HepG2 (cell line): Measurements from ENCODE around the gene RBM19. TPM values are rescaled to one million over a fixed set of nuclear protein-coding genes. Genes with fewer than 3 reads are reported as not detected.
A peak's percentile ranks its signal among the peaks of the same experiment; 100 is the strongest.

Source experiments
- ATAC-seq: fragments of 200-7000 bp; cut with Tn5 transposase; 3 replicates; pipeline ENCODE4 v1.9.1; 2020; ENCODE audit warnings: mild to moderate bottlenecking, moderate library complexity
- BruUV-seq: library from RNA; stranded (reverse); fragments of 400-500 nt; replicated peaks from 2 replicates; lab custom pipeline; 2021; lab: Mats Ljungman, UMichigan
- CTCF ChIA-PET: fragments of 300-600 bp; formaldehyde crosslinking; extraction: SDS; loops from one replicate; lab custom pipeline; 2021; ENCODE audit warnings: low total read pairs, inconsistent platforms, low intra/inter-chr PET ratio; lab: Yijun Ruan, JAX
- POLR2A ChIA-PET: fragments of 350-600 bp; sonication (Branson Sonifier 250); formaldehyde crosslinking; loops from one replicate; lab custom pipeline; 2020; ENCODE audit warnings: antibody characterized with exemption, inconsistent platforms; lab: Yijun Ruan, JAX
- DNase-seq: peaks from one replicate; pipeline ENCODE4 v3.0.0-alpha.2; 2015; ENCODE audit warnings: low spot score
- FAIRE-seq: peaks from 3 replicates; lab custom pipeline; 2011; peaks lifted over from hg19 to GRCh38; lab: Jason Lieb, UNC
- H2AFZ ChIP-seq: one replicate; pipeline ENCODE4 v1.6.1; 2011; ENCODE audit warnings: low read length, inconsistent platforms
- H3K27ac ChIP-seq: fragments of 300-600 bp; 3 replicates; pipeline ENCODE4 v1.8.0; 2011; ENCODE audit warnings: mixed run types, mild to moderate bottlenecking, mixed read lengths, low read length, inconsistent platforms; ENCODE audit not compliant: insufficient read depth; ENCODE audit errors: extremely low read length
- H3K27me3 ChIP-seq, 2 experiments: fragments of 200-600 bp in 1 of 2; 2 replicates in 1 of 2; 3 replicates in 1 of 2; pipeline versions ENCODE4 v1.6.0 to v1.8.0; 2011; ENCODE audit warnings: low read length in 2 of 2, mild to moderate bottlenecking in 2 of 2, moderate library complexity in 2 of 2, inconsistent platforms in 1 of 2; ENCODE audit not compliant: insufficient read depth in 2 of 2, control insufficient read depth in 1 of 2
- H3K36me3 ChIP-seq, 2 experiments: fragments of 200-600 bp in 1 of 2; replicated peaks in 1 of 2; 2 replicates in 1 of 2; 3 replicates in 1 of 2; pipeline versions ENCODE4 v1.5.1 to v1.8.0; 2011; ENCODE audit warnings: low read length in 2 of 2, inconsistent platforms in 1 of 2; ENCODE audit not compliant: insufficient read depth in 2 of 2, control insufficient read depth in 1 of 2
- H3K4me1 ChIP-seq: 2 replicates; pipeline ENCODE4 v1.5.1; 2012; ENCODE audit warnings: low read length, inconsistent platforms; ENCODE audit not compliant: insufficient read depth
- H3K4me2 ChIP-seq: 2 replicates; pipeline ENCODE4 v1.6.0; 2011; ENCODE audit warnings: low read depth, low read length, inconsistent platforms
- H3K4me3 ChIP-seq, 3 experiments: fragments of 200-600 bp in 1 of 3; sonication (generic), shearing (Covaris generic) in 1 of 3; replicated peaks in 1 of 3; 2 replicates each; pipeline ENCODE4 v1.5.1; 2011 to 2016; ENCODE audit warnings: low read length in 3 of 3, inconsistent platforms in 2 of 3, low read depth in 2 of 3, mild to moderate bottlenecking in 2 of 3, control low read depth in 1 of 3, mixed read lengths in 1 of 3; ENCODE audit not compliant: insufficient read depth in 1 of 3
- H3K79me2 ChIP-seq: one replicate; pipeline ENCODE4 v1.6.1; 2011; ENCODE audit warnings: low read length, inconsistent platforms; ENCODE audit not compliant: insufficient read depth
- H3K9ac ChIP-seq: 2 replicates; pipeline ENCODE4 v1.6.0; 2011; ENCODE audit warnings: mild to moderate bottlenecking, low read depth, low read length, inconsistent platforms; ENCODE audit not compliant: insufficient read depth
- H3K9me3 ChIP-seq: 2 replicates; pipeline ENCODE4 v1.5.1; 2012; ENCODE audit warnings: mild to moderate bottlenecking, low read length
- H4K20me1 ChIP-seq: 2 replicates; pipeline ENCODE4 v1.6.0; 2011; ENCODE audit warnings: inconsistent platforms, mild to moderate bottlenecking, low read length, moderate library complexity; ENCODE audit not compliant: insufficient read depth
- ATF6 ChIP-seq: sonication (generic); formaldehyde crosslinking; conservative IDR thresholded peaks from 2 replicates; pipeline ENCODE4 v1.4.0; 2020; ENCODE audit warnings: missing genetic modification reagents
- HIVEP1 ChIP-seq: sonication (generic); formaldehyde crosslinking; IDR thresholded peaks from 2 replicates; pipeline ENCODE4 v1.4.0; 2020; ENCODE audit warnings: mild to moderate bottlenecking, missing genetic modification reagents
- KDM2A ChIP-seq: sonication (generic); formaldehyde crosslinking; IDR thresholded peaks from 2 replicates; pipeline ENCODE4 v1.4.0; 2020; ENCODE audit warnings: low read depth, missing genetic modification reagents, borderline replicate concordance
- MTA3 ChIP-seq: sonication (generic); formaldehyde crosslinking; IDR thresholded peaks from 2 replicates; pipeline ENCODE4 v1.4.0; 2020; ENCODE audit warnings: missing genetic modification reagents
- NR2F2 ChIP-seq: IDR thresholded peaks from 2 replicates; pipeline ENCODE4 v1.6.1; 2012; ENCODE audit warnings: low read depth, inconsistent platforms, borderline replicate concordance
- RAD21 ChIP-seq: fragments of 450-650 bp; formaldehyde crosslinking; IDR thresholded peaks from 2 replicates; pipeline ENCODE4 v1.5.0; 2020; ENCODE audit warnings: mild to moderate bottlenecking
- RELA ChIP-seq: sonication (generic); formaldehyde crosslinking; IDR thresholded peaks from 2 replicates; pipeline ENCODE4 v1.4.0; 2020; ENCODE audit warnings: missing genetic modification reagents
- RFX5 ChIP-seq: IDR thresholded peaks from 2 replicates; pipeline ENCODE4 v1.6.1; 2011; ENCODE audit warnings: low read depth, low read length, improper control_type of control experiment
- SP140L ChIP-seq: sonication (generic); formaldehyde crosslinking; IDR thresholded peaks from 2 replicates; pipeline ENCODE4 v1.4.0; 2020; ENCODE audit warnings: missing genetic modification reagents, borderline replicate concordance
- SRSF4 ChIP-seq: fragments of 200-400 bp; formaldehyde crosslinking; IDR thresholded peaks from one replicate; pipeline ENCODE4 v1.6.1; 2018; ENCODE audit warnings: mild to moderate bottlenecking, low read depth, low read length, moderate library complexity; ENCODE audit not compliant: poor library complexity, severe bottlenecking
- STAT5B ChIP-seq: sonication (generic); formaldehyde crosslinking; IDR thresholded peaks from 2 replicates; pipeline ENCODE4 v1.4.0; 2020; ENCODE audit warnings: missing genetic modification reagents
- ZBTB38 ChIP-seq: sonication (generic); formaldehyde crosslinking; IDR thresholded peaks from 2 replicates; pipeline ENCODE4 v1.5.1; 2020; ENCODE audit warnings: mild to moderate bottlenecking, missing genetic modification reagents
- ZNF10 ChIP-seq: sonication (generic); formaldehyde crosslinking; IDR thresholded peaks from 2 replicates; pipeline ENCODE4 v1.4.0; 2020; ENCODE audit warnings: mild to moderate bottlenecking, low read depth, missing genetic modification reagents, borderline replicate concordance
- ZNF235 ChIP-seq: sonication (generic); formaldehyde crosslinking; IDR thresholded peaks from 2 replicates; pipeline ENCODE4 v1.8.1; 2023; ENCODE audit warnings: mild to moderate bottlenecking, missing genetic modification reagents, borderline replicate concordance
- ZNF253 ChIP-seq: sonication (generic); formaldehyde crosslinking; IDR thresholded peaks from 2 replicates; pipeline ENCODE4 v1.8.0; 2022; ENCODE audit warnings: mild to moderate bottlenecking, missing genetic modification reagents, borderline replicate concordance
- ZNF263 ChIP-seq: sonication (generic); formaldehyde crosslinking; IDR thresholded peaks from 2 replicates; pipeline ENCODE4 v1.4.0; 2020; ENCODE audit warnings: missing genetic modification reagents
- ZNF577 ChIP-seq: sonication (generic); formaldehyde crosslinking; IDR thresholded peaks from 2 replicates; pipeline ENCODE4 v1.4.0; 2020; ENCODE audit warnings: mild to moderate bottlenecking, low read depth, missing genetic modification reagents, borderline replicate concordance
- ZNF607 ChIP-seq: sonication (generic); formaldehyde crosslinking; IDR thresholded peaks from 2 replicates; pipeline ENCODE4 v1.5.1; 2020; ENCODE audit warnings: missing genetic modification reagents, mild to moderate bottlenecking, borderline replicate concordance
- ZNF678 ChIP-seq: sonication (generic); formaldehyde crosslinking; IDR thresholded peaks from 2 replicates; pipeline ENCODE4 v1.4.0; 2020; ENCODE audit warnings: mild to moderate bottlenecking, missing genetic modification reagents
- ZNF710 ChIP-seq: sonication (generic); formaldehyde crosslinking; IDR thresholded peaks from 2 replicates; pipeline ENCODE4 v1.5.0; 2020; ENCODE audit warnings: mild to moderate bottlenecking, missing genetic modification reagents, borderline replicate concordance
- ZSCAN12 ChIP-seq: sonication (generic); formaldehyde crosslinking; IDR thresholded peaks from 2 replicates; pipeline ENCODE4 v1.9.0; 2021; ENCODE audit warnings: mild to moderate bottlenecking, missing genetic modification reagents
- ZSCAN31 ChIP-seq: sonication (generic); formaldehyde crosslinking; IDR thresholded peaks from 2 replicates; pipeline ENCODE4 v1.5.0; 2020; ENCODE audit warnings: low read depth, mild to moderate bottlenecking, missing genetic modification reagents
- whole genome bisulfite sequencing: methylation state at CpG from one replicate; pipeline ENCODE4 v1.1.6; 2017; ENCODE audit warnings: low lambda C conversion rate; 5-methylcytosine and 5-hydroxymethylcytosine counted together
- in situ Hi-C: cut with HindIII; loops from 2 replicates; pipeline ENCODE4 v1.10.0; 2017; ENCODE audit warnings: low pct_unique_long_range_greater_than_20kb; ENCODE audit not compliant: extremely low pct_ligation_motif_present
- intact Hi-C: fragments of 100-400 bp; cut with micrococcal nuclease; formaldehyde crosslinking; loops from one replicate; pipeline ENCODE4 v1.10.0; 2022; ENCODE audit not compliant: unreplicated experiment
- polyA plus RNA-seq, 8 experiments: library from polyadenylated mRNA; depleted of rRNA in 3 of 8; stranded (reverse) in 7 of 8; unstranded in 1 of 8; fragments of >200 nt; fragmentation: Illumina TruSeq in 4 of 8; extraction: Trizol in 4 of 8; gene quantifications; 2 replicates each; pipeline versions ENCODE4 v1.2.1 to v1.2.3, GENCODE V29; 2011 to 2016; ENCODE audit warnings: low read depth in 4 of 8, missing spikeins in 1 of 8, mixed read lengths in 1 of 8; ENCODE audit not compliant: insufficient read depth in 1 of 8
- total RNA-seq, 5 experiments: library from RNA; depleted of rRNA; stranded (reverse); fragments of >200 nt; fragmentation: Illumina TruSeq; extraction: Trizol; gene quantifications; 2 replicates each; pipeline ENCODE4 v1.2.3, GENCODE V29; 2016; ENCODE audit warnings: low read depth in 1 of 5

Gene RBM19
- total and polyA plus RNA-seq, 2 of the 13 experiments (the other 11 are each of a cell fraction or from before 2014, with no cell fraction given): 19.3 to 32.2 TPM

GRCh38 chr12:113781415-113782198 is 184.5 kb downstream of the RBM19 start:
- ATAC-seq (peak; percentile 62), DNase-seq (peak; percentile 30), FAIRE-seq (peak; percentile 51)
- in situ Hi-C loops (no loop called here), intact Hi-C loops (no loop called here)
- no peaks in the 10 kb centered on the region for H3K36me3 ChIP-seq
- H3K4me1 ChIP-seq: peaks cover 58% of the 10 kb centered on the region
- WGBS: 4% methylated on average over 10 of the region's 10 CpGs
- H3K27ac ChIP-seq: peak overlapping the region; percentile 8
- no TSS peak for BruUV-seq
- ChIA-PET POLR2A (interaction anchor here (1.6 to 2.7 kb wide), 4 partner anchors 8 to 27 kb away, joined by 5 to 14 read pairs (median 8); no protein-coding TSS in a partner anchor), CTCF (no interaction called here)
- H4K20me1 ChIP-seq: no peaks in the 10 kb centered on the region
- peak overlapping the region; percentile 23 for H3K9ac ChIP-seq
- peak overlapping the region; percentile 78 for H3K4me2 ChIP-seq
- no peaks in the 10 kb centered on the region for H3K9me3 ChIP-seq
- H3K4me3 ChIP-seq: peak overlapping the region; percentile 25 to 58 (median 55)
- H3K79me2 ChIP-seq: no peaks in the 10 kb centered on the region
- H2AFZ ChIP-seq: no peak overlapping the region
- no peaks in the 10 kb centered on the region for H3K27me3 ChIP-seq
- no peak for TF ChIP-seq ZNF577 (CRISPR knock-in tag)
- no peak for TF ChIP-seq KDM2A (CRISPR knock-in tag)
- TF ChIP-seq HIVEP1 (CRISPR knock-in tag): no peak
- TF ChIP-seq RAD21: no peak
- TF ChIP-seq RFX5: no peak
- TF ChIP-seq ZSCAN31 (CRISPR knock-in tag): peak; percentile 39; the same call in 1 of the 2 replicates
- no peak for TF ChIP-seq STAT5B
- no peak for TF ChIP-seq SP140L (CRISPR knock-in tag)
- no peak for TF ChIP-seq ZNF10 (CRISPR knock-in tag)
- TF ChIP-seq MTA3: no peak
- no peak for TF ChIP-seq ZNF235 (CRISPR knock-in tag)
- no peak for TF ChIP-seq ZNF678 (CRISPR knock-in tag)
- TF ChIP-seq ZNF253 (CRISPR knock-in tag): no peak
- no peak for TF ChIP-seq ZBTB38 (CRISPR knock-in tag)
- TF ChIP-seq NR2F2: no peak; the same call in 1 of the 2 replicates
- no peak for TF ChIP-seq ATF6 (CRISPR knock-in tag)
- no peak for TF ChIP-seq ZSCAN12 (CRISPR knock-in tag)
- no peak for TF ChIP-seq ZNF607
- no peak for TF ChIP-seq ZNF710
- no peak for TF ChIP-seq RELA (CRISPR knock-in tag)
- no peak for TF ChIP-seq SRSF4
- no peak for TF ChIP-seq ZNF263
